Measurements from ENCODE around the gene ABHD10.

ABHD10 gene

GRCh38 chr3:111970376-111970775 lies 8.4 kb upstream of the ABHD10 start:
- H3K4me3 ChIP-seq (ENCODE audit: low read depth, low read length) = no peak overlapping the region
- no peak for TF ChIP-seq CTCF (IDR thresholded peaks at IDR 0.05; ENCODE audit: borderline replicate concordance, insufficient read depth, low read depth, low read length)

- no peak for TF ChIP-seq CTCF (IDR thresholded peaks at IDR 0.05; ENCODE audit: borderline replicate concordance, insufficient read depth, low read depth, low read length)
- no peak overlapping the region for H3K4me3 ChIP-seq (ENCODE audit: low read depth, low read length)
These were observed 7.2 kb upstream of the ABHD10 start for GRCh38 chr3:111971533-111972130.

- no peak overlapping the region for H3K4me3 ChIP-seq (ENCODE audit: low read depth, low read length)
- no peak for TF ChIP-seq CTCF (IDR thresholded peaks at IDR 0.05; ENCODE audit: borderline replicate concordance, insufficient read depth, low read depth, low read length)
These were observed 5.9 kb upstream of the ABHD10 start for GRCh38 chr3:111972891-111973290.

- no peak for TF ChIP-seq CTCF (IDR thresholded peaks at IDR 0.05; ENCODE audit: borderline replicate concordance, insufficient read depth, low read depth, low read length)
- H3K4me3 ChIP-seq (ENCODE audit: low read depth, low read length) = no peak overlapping the region
These were observed 3.7 kb upstream of the ABHD10 start for GRCh38 chr3:111975131-111975530.

GRCh38 chr3:111976254-111976653 lies 2.6 kb upstream of the ABHD10 start:
- no peak for TF ChIP-seq CTCF (IDR thresholded peaks at IDR 0.05; ENCODE audit: borderline replicate concordance, insufficient read depth, low read depth, low read length)
- no peak overlapping the region for H3K4me3 ChIP-seq (ENCODE audit: low read depth, low read length)

GRCh38 chr3:111979434-111980038 lies 710 bp downstream of the ABHD10 start:
- H3K4me3 ChIP-seq (ENCODE audit: low read depth, low read length) = peak overlapping the region; percentile 95
- no peak for TF ChIP-seq CTCF (IDR thresholded peaks at IDR 0.05; ENCODE audit: borderline replicate concordance, insufficient read depth, low read depth, low read length)
